Measurements from ENCODE around the gene OSBPL7. TPM values are rescaled to one million over a fixed set of nuclear protein-coding genes. Genes with fewer than 3 reads are reported as not detected.

Gene OSBPL7
- total RNA-seq, 1 experiment from 2014 or later = 13.0 TPM

DNA sequence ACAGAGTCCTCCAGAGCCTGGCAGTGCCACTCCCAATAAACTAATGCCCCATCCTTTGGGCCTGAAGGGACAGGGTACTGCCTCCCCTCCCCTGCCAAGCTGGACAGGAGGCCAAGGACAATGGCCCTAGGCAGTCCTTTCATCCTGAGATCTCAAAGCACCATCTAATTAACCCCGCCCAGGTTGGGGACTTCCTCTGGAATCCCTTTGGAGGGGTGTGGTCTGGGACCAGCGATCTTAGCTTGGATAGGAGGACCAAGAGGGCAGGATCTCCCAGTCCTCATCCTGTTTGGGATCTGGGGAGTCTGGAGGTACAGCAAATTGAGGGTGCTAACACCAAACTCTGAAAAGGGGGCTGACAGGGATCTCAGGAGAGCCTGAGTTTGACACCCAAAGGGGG, 47.5 kb upstream of the OSBPL7 start:
- H2BK5ac ChIP-seq (ENCODE audit: insufficient read length, low read length) = no peak overlapping the region
- no peak overlapping the region for H2AFZ ChIP-seq (ENCODE audit: low read length)
- no peak overlapping the region for H3K4ac ChIP-seq (ENCODE audit: low read depth, low read length)
- no peaks in the 10 kb centered on the region for H3K79me1 ChIP-seq (ENCODE audit: insufficient read depth, low read depth, low read length, poor library complexity, severe bottlenecking)
- Mint-ChIP-seq H3K27me3 (ENCODE audit: low read depth) (peaks cover 92% of the 10 kb centered on the region), H3K4me3 (no peak overlapping the region), H3K27ac (no peak overlapping the region), H3K4me1 (peaks cover 34 to 37% of the 10 kb centered on the region in 2 experiments), H3K9me3 (no peaks in the 10 kb centered on the region; a peak in 1 of 5 replicates), H3K36me3 (ENCODE audit: insufficient read depth in 1 of 3, low read depth in 3 of 3) (no peaks in the 10 kb centered on the region)
- no peak overlapping the region for H3K4me2 ChIP-seq (ENCODE audit: insufficient read depth, insufficient read length, low read length)
- H3K23me2 ChIP-seq (ENCODE audit: insufficient read length, low read depth, low read length, poor library complexity, severe bottlenecking) = peaks cover 11% of the 10 kb centered on the region
- H3K79me2 ChIP-seq (ENCODE audit: insufficient read depth, low read length) = no peaks in the 10 kb centered on the region
- H2AK5ac ChIP-seq (ENCODE audit: insufficient read length, low read length) = no peak overlapping the region
- no peak overlapping the region for H4K8ac ChIP-seq (replicated peaks; ENCODE audit: insufficient read length, low read depth, low read length)
- no peak overlapping the region for H3K56ac ChIP-seq (ENCODE audit: insufficient read length, low read depth, low read length)
- H2BK12ac ChIP-seq (ENCODE audit: insufficient read length, low read depth, low read length) = no peak overlapping the region
- no CpG with 5 or more reads among the region's 2 CpGs for WGBS (ENCODE audit: extremely low coverage, insufficient read length, low lambda C conversion rate)
- no peak for DNase-seq
- no peak overlapping the region for H3K9ac ChIP-seq (ENCODE audit: extremely low read depth, insufficient read length, low read length)
- no peak overlapping the region for H2BK15ac ChIP-seq (ENCODE audit: low read depth, low read length)
- no peak overlapping the region for H4K5ac ChIP-seq (ENCODE audit: insufficient read length, low read depth, low read length)
- H3K27me3 ChIP-seq (ENCODE audit: insufficient read depth, low read length) = peaks cover 7% of the 10 kb centered on the region; the same call in 1 of the 2 replicates
- no peak overlapping the region for H3K23ac ChIP-seq (ENCODE audit: insufficient read length, low read depth, low read length)
- H4K91ac ChIP-seq (ENCODE audit: insufficient read length, low read depth, low read length) = no peak overlapping the region
- H4K20me1 ChIP-seq (ENCODE audit: control insufficient read depth, insufficient read depth, insufficient read length) = no peaks in the 10 kb centered on the region
- no peak overlapping the region for H3K14ac ChIP-seq (ENCODE audit: insufficient read depth, low read length)
- no peak overlapping the region for H3T11ph ChIP-seq (ENCODE audit: low read length)
- H2BK20ac ChIP-seq (ENCODE audit: low read depth, low read length, poor library complexity, severe bottlenecking) = no peak overlapping the region
- no peaks in the 10 kb centered on the region for H3K9me3 ChIP-seq (ENCODE audit: control insufficient read depth, low read depth, low read length)
- H2BK120ac ChIP-seq (ENCODE audit: low read depth, low read length, poor library complexity, severe bottlenecking) = no peak overlapping the region
- no peak for TF ChIP-seq CTCF (conservative IDR thresholded peaks at IDR 0.05)
- H3K4me1 ChIP-seq (ENCODE audit: insufficient read depth, low read length) = peaks cover 3% of the 10 kb centered on the region; the same call in 1 of the 2 replicates
- no peak overlapping the region for H3K27ac ChIP-seq (ENCODE audit: insufficient read length, low read depth, low read length)
- no peak overlapping the region for H3K18ac ChIP-seq (ENCODE audit: insufficient read length, low read depth, low read length)

Measured in H9 (cell line).